H1 (cell line): Measurements from ENCODE around the gene BBS2.

Experiments
- CEBPB ChIP-seq: IDR thresholded peaks from 2 replicates; pipeline ENCODE4 v1.6.1; 2012; ENCODE audit warnings: low read depth, low read length
- CTCF ChIP-seq, 3 experiments: IDR thresholded peaks; 1 replicate in 2 of 3; 2 replicates in 1 of 3; pipeline versions ENCODE4 v1.5.1 to v1.6.1; 2011; ENCODE audit warnings: low read length in 3 of 3, mild to moderate bottlenecking in 3 of 3, inconsistent platforms in 2 of 3, low read depth in 1 of 3, moderate library complexity in 1 of 3; ENCODE audit not compliant: insufficient read depth in 1 of 3; ENCODE audit errors: control extremely low read depth in 1 of 3
- FOSL1 ChIP-seq: IDR thresholded peaks from 2 replicates; pipeline ENCODE4 v1.6.1; 2011; ENCODE audit warnings: mild to moderate bottlenecking, low read depth, low read length, moderate library complexity; ENCODE audit not compliant: insufficient read depth
- JUND ChIP-seq: IDR thresholded peaks from 2 replicates; pipeline ENCODE4 v1.6.1; 2011; ENCODE audit warnings: mild to moderate bottlenecking, improper control_type of control experiment, low read length
- MAFK ChIP-seq: IDR thresholded peaks from 2 replicates; pipeline ENCODE4 v1.6.1; 2012; ENCODE audit warnings: low read depth, mild to moderate bottlenecking, improper control_type of control experiment, low read length
- MAX ChIP-seq: IDR thresholded peaks from 2 replicates; pipeline ENCODE4 v1.6.1; 2012; ENCODE audit warnings: inconsistent platforms
- PHF8 ChIP-seq: fragments of 200-600 bp; sonication (generic); conservative IDR thresholded peaks from 2 replicates; pipeline ENCODE4 v1.7.1; 2012; ENCODE audit warnings: low read depth, mild to moderate bottlenecking, inconsistent platforms, low read length, moderate library complexity
- POLR2AphosphoS5 ChIP-seq: IDR thresholded peaks from 2 replicates; pipeline ENCODE4 v1.6.1; 2011; ENCODE audit warnings: low read depth, low read length
- RAD21 ChIP-seq, 2 experiments: IDR thresholded peaks in 1 of 2; conservative IDR thresholded peaks in 1 of 2; 2 replicates each; pipeline ENCODE4 v1.6.1; 2011; ENCODE audit warnings: low read depth in 2 of 2, low read length in 2 of 2, improper control_type of control experiment in 1 of 2, inconsistent platforms in 1 of 2, mild to moderate bottlenecking in 1 of 2, moderate library complexity in 1 of 2
- SIN3A ChIP-seq, 2 experiments: IDR thresholded peaks in 1 of 2; conservative IDR thresholded peaks in 1 of 2; 2 replicates each; pipeline ENCODE4 v1.6.1; 2011 to 2012; ENCODE audit warnings: low read length in 2 of 2, improper control_type of control experiment in 1 of 2, low read depth in 1 of 2, mild to moderate bottlenecking in 1 of 2
- ZNF274 ChIP-seq: IDR thresholded peaks from 2 replicates; pipeline ENCODE4 v1.7.0; 2012; ENCODE audit warnings: low read length, borderline replicate concordance; ENCODE audit errors: extremely low read depth

- TF ChIP-seq RAD21 (IDR thresholded peaks at IDR 0.05 in 1 of 2, conservative IDR thresholded peaks at IDR 0.05 in 1 of 2; ENCODE audit: low read depth in 2 of 2, low read length in 2 of 2) (no peak), CEBPB (no peak), SIN3A (conservative IDR thresholded peaks at IDR 0.05 in 1 of 2, IDR thresholded peaks at IDR 0.05 in 1 of 2; ENCODE audit: low read depth in 1 of 2, low read length in 2 of 2) (no peak), JUND (no peak), ZNF274 (no peak), FOSL1 (no peak), CTCF (IDR thresholded peaks at IDR 0.05; ENCODE audit: control extremely low read depth in 1 of 3, insufficient read depth in 1 of 3, low read depth in 1 of 3, low read length in 3 of 3) (no peak), MAFK (no peak), MAX (no peak), POLR2AphosphoS5 (no peak), PHF8 (no peak)
Observed at GRCh38 chr16:56457927-56458470, 61.8 kb downstream of the BBS2 start.
